CD4-positive, alpha-beta T cell treated with Interleukin-4 for 1 hour (primary cell): Measurements from ENCODE around the gene MALT1.
"Not testable (repeated sequence)": the region's sequence is repeated elsewhere in the genome, so short reads cannot be mapped to it uniquely, and the experiment has no call there.

ENCODE experiments used
- DNase-seq, 2 donors: peaks; one replicate each; pipeline ENCODE4 v3.0.0-alpha.2; 2020 to 2022

The MALT1 gene

GRCh38 chr18:58671111-58671631, at the start of gene MALT1:
MALT1 (plus strand) TSS chr18:58671465; CDS start chr18:58671644, 179 bp downstream.
- DNase-seq, result peak; percentile 94 to 96

- no peak for DNase-seq
Observed at GRCh38 chr18:58624011-58624410, 47.3 kb upstream of the MALT1 start.

GRCh38 chr18:58625839-58626238, 45.4 kb upstream of the MALT1 start:
- peak in 1 of 2 donors; percentile 31 for DNase-seq

- no peak for DNase-seq
Observed at GRCh38 chr18:58630071-58630470, 41.2 kb upstream of the MALT1 start.

- DNase-seq, result no peak
Observed at GRCh38 chr18:58631301-58631700, 40.0 kb upstream of the MALT1 start.

GRCh38 chr18:58632552-58632951, 38.7 kb upstream of the MALT1 start:
- no peak for DNase-seq

- no peak for DNase-seq
Observed at GRCh38 chr18:58633874-58634273, 37.4 kb upstream of the MALT1 start.

GRCh38 chr18:58635891-58636290, 35.4 kb upstream of the MALT1 start:
- DNase-seq, result no peak

- DNase-seq, result no peak
Observed at GRCh38 chr18:58637197-58637596, 34.1 kb upstream of the MALT1 start.

- DNase-seq, result no peak
Observed at GRCh38 chr18:58637946-58638345, 33.3 kb upstream of the MALT1 start.

- DNase-seq, result no peak
Observed at GRCh38 chr18:58638441-58638840, 32.8 kb upstream of the MALT1 start.

GRCh38 chr18:58639237-58639636, 32.0 kb upstream of the MALT1 start:
- no peak for DNase-seq

- no peak for DNase-seq
Observed at GRCh38 chr18:58639751-58640427, 31.4 kb upstream of the MALT1 start.

GRCh38 chr18:58640428-58640805, 30.8 kb upstream of the MALT1 start:
- DNase-seq, result no peak

GRCh38 chr18:58640891-58641610, 30.2 kb upstream of the MALT1 start:
- no peak for DNase-seq

- DNase-seq, result not testable (repeated sequence)
Observed at GRCh38 chr18:58643557-58643956, 27.7 kb upstream of the MALT1 start.

GRCh38 chr18:58645398-58645797, 25.9 kb upstream of the MALT1 start:
- no peak for DNase-seq

GRCh38 chr18:58646334-58646862, 24.9 kb upstream of the MALT1 start:
- DNase-seq, result no peak

GRCh38 chr18:58649966-58650816, 21.1 kb upstream of the MALT1 start:
- peak; percentile 37 to 63 for DNase-seq

GRCh38 chr18:58650830-58651229, 20.4 kb upstream of the MALT1 start:
- DNase-seq, result not testable (repeated sequence)

- not testable (repeated sequence) for DNase-seq
Observed at GRCh38 chr18:58653144-58653722, 18.0 kb upstream of the MALT1 start.

- no peak for DNase-seq
Observed at GRCh38 chr18:58653814-58654509, 17.3 kb upstream of the MALT1 start.
